GM23248 (cell line): ENCODE data around the gene ELOVL6.

ENCODE experiments used
- EZH2 ChIP-seq: fragments of 200-600 bp; sonication (generic); IDR thresholded peaks from 2 replicates; pipeline ENCODE4 v1.6.1; 2018; ENCODE audit warnings: antibody characterized with exemption, mild to moderate bottlenecking; ENCODE audit not compliant: insufficient read depth, poor library complexity, severe bottlenecking
- EZH2phosphoT487 ChIP-seq: fragments of 200-600 bp; sonication (generic); IDR thresholded peaks from 2 replicates; pipeline ENCODE4 v1.6.1; 2018; ENCODE audit warnings: antibody characterized with exemption, moderate library complexity, mild to moderate bottlenecking, low read depth; ENCODE audit not compliant: insufficient read depth

DNA sequence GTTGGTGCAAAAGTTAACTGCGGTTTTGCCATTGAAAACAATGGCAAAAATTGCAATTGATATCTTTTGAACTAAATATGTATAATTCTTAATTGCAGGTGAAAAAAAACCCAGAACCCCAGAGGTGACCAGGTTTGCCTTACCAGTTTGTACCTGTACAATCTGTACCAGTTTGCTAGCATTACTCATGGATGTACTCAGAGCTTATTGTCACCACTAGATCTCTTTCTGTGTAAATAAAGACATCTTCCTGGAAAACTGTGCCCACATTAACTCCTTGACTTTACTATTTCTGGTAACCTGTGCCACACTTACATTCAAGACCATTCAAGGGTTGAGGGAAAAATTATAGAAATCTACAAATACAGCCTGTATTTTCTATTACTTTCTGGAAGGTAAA, 139.7 kb downstream of the ELOVL6 start:
- TF ChIP-seq EZH2 (no peak), EZH2phosphoT487 (no peak)
